ENCODE results near the gene SLC35F1. TPM values are rescaled to one million over a fixed set of nuclear protein-coding genes. Genes with fewer than 3 reads are reported as not detected.

SLC35F1 gene
- polyA plus RNA-seq, 1 donor from 2014 or later = 35.1 TPM

GRCh38 chr6:118313208-118313607 lies 406.1 kb downstream of the SLC35F1 start:
- no peak overlapping the region for H2AFZ ChIP-seq (ENCODE audit: low read depth, low read length)
- H3K9ac ChIP-seq (ENCODE audit: low read length) = no peak overlapping the region
- H3K36me3 ChIP-seq (ENCODE audit: insufficient read depth, low read length) = peaks cover 5% of the 10 kb centered on the region
- H3K79me2 ChIP-seq (replicated peaks; ENCODE audit: insufficient read depth, low read length) = no peaks in the 10 kb centered on the region
- H3K4me2 ChIP-seq (ENCODE audit: low read length) = no peak overlapping the region
- no peaks in the 10 kb centered on the region for H3K27me3 ChIP-seq (ENCODE audit: insufficient read depth, low read depth, low read length)
- no peaks in the 10 kb centered on the region for H3F3A ChIP-seq (ENCODE audit: insufficient read depth, low read length, poor library complexity, severe bottlenecking)
- no peaks in the 10 kb centered on the region for H4K20me1 ChIP-seq (ENCODE audit: insufficient read depth)
- no peak overlapping the region for H3K27ac ChIP-seq (ENCODE audit: low read length)
- H3K9me2 ChIP-seq (ENCODE audit: insufficient read depth, low read length) = no peaks in the 10 kb centered on the region
- no peak overlapping the region for H3K4me3 ChIP-seq (ENCODE audit: low read length)
- H3K9me3 ChIP-seq (ENCODE audit: low read length) = no peaks in the 10 kb centered on the region
- TF ChIP-seq EZH2 (IDR thresholded peaks at IDR 0.05; ENCODE audit: borderline replicate concordance, insufficient read depth, low read length, poor library complexity, severe bottlenecking) = no peak
- no peak for TF ChIP-seq POLR2AphosphoS5 (IDR thresholded peaks at IDR 0.05)
- no peak for TF ChIP-seq RAD21 (conservative IDR thresholded peaks at IDR 0.05)
- no peak for TF ChIP-seq CTCF (IDR thresholded peaks at IDR 0.05; ENCODE audit: poor library complexity, severe bottlenecking)
- TF ChIP-seq REST (IDR thresholded peaks at IDR 0.05; ENCODE audit: borderline replicate concordance) = no peak
- TF ChIP-seq MXI1 (conservative IDR thresholded peaks at IDR 0.05; ENCODE audit: poor library complexity, severe bottlenecking) = no peak
- no peak for TF ChIP-seq TAF1 (IDR thresholded peaks at IDR 0.05; ENCODE audit: low read depth)
- no peak for TF ChIP-seq EP300 (conservative IDR thresholded peaks at IDR 0.05; ENCODE audit: poor library complexity, severe bottlenecking)
- TF ChIP-seq SMC3 (conservative IDR thresholded peaks at IDR 0.05; ENCODE audit: poor library complexity) = no peak

GRCh38 chr6:118313762-118314161 lies 406.7 kb downstream of the SLC35F1 start:
- no peaks in the 10 kb centered on the region for H3K27me3 ChIP-seq (ENCODE audit: insufficient read depth, low read depth, low read length)
- TF ChIP-seq CTCF (IDR thresholded peaks at IDR 0.05; ENCODE audit: poor library complexity, severe bottlenecking) (no peak), EZH2 (IDR thresholded peaks at IDR 0.05; ENCODE audit: borderline replicate concordance, insufficient read depth, low read length, poor library complexity, severe bottlenecking) (no peak), EP300 (conservative IDR thresholded peaks at IDR 0.05; ENCODE audit: poor library complexity, severe bottlenecking) (no peak), RAD21 (conservative IDR thresholded peaks at IDR 0.05) (no peak), SMC3 (conservative IDR thresholded peaks at IDR 0.05; ENCODE audit: poor library complexity) (no peak), MXI1 (conservative IDR thresholded peaks at IDR 0.05; ENCODE audit: poor library complexity, severe bottlenecking) (no peak), TAF1 (IDR thresholded peaks at IDR 0.05; ENCODE audit: low read depth) (no peak), POLR2AphosphoS5 (IDR thresholded peaks at IDR 0.05) (no peak), REST (IDR thresholded peaks at IDR 0.05; ENCODE audit: borderline replicate concordance) (no peak)
- H4K20me1 ChIP-seq (ENCODE audit: insufficient read depth) = no peaks in the 10 kb centered on the region
- no peaks in the 10 kb centered on the region for H3K9me2 ChIP-seq (ENCODE audit: insufficient read depth, low read length)
- no peaks in the 10 kb centered on the region for H3K9me3 ChIP-seq (ENCODE audit: low read length)
- no peak overlapping the region for H3K27ac ChIP-seq (ENCODE audit: low read length)
- no peaks in the 10 kb centered on the region for H3F3A ChIP-seq (ENCODE audit: insufficient read depth, low read length, poor library complexity, severe bottlenecking)
- no peak overlapping the region for H3K4me2 ChIP-seq (ENCODE audit: low read length)
- H3K4me3 ChIP-seq (ENCODE audit: low read length) = no peak overlapping the region
- H3K9ac ChIP-seq (ENCODE audit: low read length) = no peak overlapping the region
- H3K79me2 ChIP-seq (replicated peaks; ENCODE audit: insufficient read depth, low read length) = no peaks in the 10 kb centered on the region
- no peak overlapping the region for H2AFZ ChIP-seq (ENCODE audit: low read depth, low read length)
- peaks cover 5% of the 10 kb centered on the region for H3K36me3 ChIP-seq (ENCODE audit: insufficient read depth, low read length)

Data from neural cell (in vitro differentiated cells).